Choroid plexus epithelial cell (primary cell): Measurements from ENCODE around the gene CIPC.

Experiments
- DNase-seq: peaks from one replicate; pipeline ENCODE4 v3.0.0-alpha.2; 2010; ENCODE audit warnings: low read depth
- H3K4me3 ChIP-seq: 2 replicates; pipeline ENCODE4 v1.5.1; 2011; ENCODE audit warnings: low read depth, mild to moderate bottlenecking, control low read depth, low read length, moderate library complexity
- CTCF ChIP-seq: conservative IDR thresholded peaks from 2 replicates; pipeline ENCODE4 v1.5.1; 2011; ENCODE audit warnings: low read depth, mild to moderate bottlenecking, control low read depth, inconsistent platforms, low read length, moderate library complexity

CIPC gene

DNA sequence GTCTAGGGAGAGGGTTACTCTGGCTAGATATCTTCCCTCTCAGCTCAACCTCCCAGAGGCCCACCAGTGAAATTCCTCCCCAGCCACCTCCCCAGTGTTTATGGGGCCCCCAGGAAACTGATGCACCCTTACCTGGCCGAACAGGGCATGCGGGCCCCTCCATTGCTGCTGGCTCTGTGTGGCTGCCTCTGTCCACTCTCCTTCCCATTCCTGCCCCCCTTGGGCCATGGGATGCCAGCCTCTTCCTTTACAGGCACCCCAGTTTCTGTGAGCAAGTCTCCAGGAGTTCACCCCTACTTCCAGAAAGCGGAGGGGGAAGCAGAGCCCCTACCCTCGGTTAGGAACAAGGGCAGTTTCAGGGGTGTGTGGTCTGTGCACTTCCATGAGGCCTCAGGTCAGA lies 63.0 kb downstream of the CIPC start:
- DNase-seq: no peak
- no peak for TF ChIP-seq CTCF
- no peak overlapping the region for H3K4me3 ChIP-seq
